CD4-positive, alpha-beta T cell treated with Interleukin-17A for 1 hour (primary cell): ENCODE data around the gene ARHGAP24.
"Not testable (repeated sequence)": the region's sequence is repeated elsewhere in the genome, so short reads cannot be mapped to it uniquely, and the experiment has no call there.

Source experiments
- DNase-seq: peaks from one replicate; pipeline ENCODE4 v3.0.0-alpha.2; 2020

ARHGAP24 gene

GRCh38 chr4:85486425-85487086, 11.6 kb downstream of the ARHGAP24 start:
- DNase-seq = no peak

- no peak for DNase-seq
Observed at GRCh38 chr4:85488416-85488815, 13.5 kb downstream of the ARHGAP24 start.

GRCh38 chr4:85489273-85489981, 14.5 kb downstream of the ARHGAP24 start:
- DNase-seq = no peak

DNA sequence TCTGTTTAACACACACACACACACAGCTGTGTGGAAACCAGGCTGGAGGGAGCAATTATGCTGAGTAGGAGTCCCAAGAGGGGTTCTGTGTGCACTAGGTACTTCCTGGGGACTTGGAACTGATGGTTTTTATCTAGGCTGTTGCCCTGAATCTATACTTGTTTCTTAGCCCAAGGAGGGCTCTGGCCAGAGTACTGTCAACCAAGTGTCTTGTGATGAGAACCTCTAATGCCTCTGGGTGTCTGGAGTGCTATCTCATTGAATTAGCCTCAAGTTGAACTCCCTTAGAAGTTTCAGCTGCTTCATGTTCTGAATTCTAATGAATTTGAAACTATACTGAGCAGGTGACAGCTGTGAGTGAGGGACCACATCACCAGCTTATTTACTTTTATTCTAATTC, 16.6 kb downstream of the ARHGAP24 start:
- DNase-seq = no peak

GRCh38 chr4:85492336-85492735, 17.4 kb downstream of the ARHGAP24 start:
- DNase-seq = no peak

DNA sequence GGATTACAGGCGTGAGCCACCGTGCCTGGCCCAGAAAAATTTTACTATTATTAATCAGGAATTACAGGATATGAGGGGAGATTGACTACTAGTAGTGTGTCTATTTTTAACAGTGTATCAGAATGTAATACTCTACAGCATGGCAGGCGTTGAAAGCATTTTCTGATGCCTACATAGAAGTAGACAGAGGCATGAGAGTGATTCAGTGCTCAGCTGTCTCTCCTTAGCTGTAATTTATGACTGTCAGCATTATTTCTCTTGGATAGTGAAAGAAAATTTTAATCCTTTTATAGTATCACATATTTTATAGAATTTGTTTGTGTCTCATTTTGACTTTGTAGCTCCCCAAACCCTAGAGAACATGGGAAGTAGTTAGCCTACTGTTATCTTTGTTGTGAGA, 20.7 kb downstream of the ARHGAP24 start:
- DNase-seq = no peak

GRCh38 chr4:85496126-85496849, 21.3 kb downstream of the ARHGAP24 start:
- no peak for DNase-seq

GRCh38 chr4:85496933-85497332, 22.0 kb downstream of the ARHGAP24 start:
- no peak for DNase-seq

DNA sequence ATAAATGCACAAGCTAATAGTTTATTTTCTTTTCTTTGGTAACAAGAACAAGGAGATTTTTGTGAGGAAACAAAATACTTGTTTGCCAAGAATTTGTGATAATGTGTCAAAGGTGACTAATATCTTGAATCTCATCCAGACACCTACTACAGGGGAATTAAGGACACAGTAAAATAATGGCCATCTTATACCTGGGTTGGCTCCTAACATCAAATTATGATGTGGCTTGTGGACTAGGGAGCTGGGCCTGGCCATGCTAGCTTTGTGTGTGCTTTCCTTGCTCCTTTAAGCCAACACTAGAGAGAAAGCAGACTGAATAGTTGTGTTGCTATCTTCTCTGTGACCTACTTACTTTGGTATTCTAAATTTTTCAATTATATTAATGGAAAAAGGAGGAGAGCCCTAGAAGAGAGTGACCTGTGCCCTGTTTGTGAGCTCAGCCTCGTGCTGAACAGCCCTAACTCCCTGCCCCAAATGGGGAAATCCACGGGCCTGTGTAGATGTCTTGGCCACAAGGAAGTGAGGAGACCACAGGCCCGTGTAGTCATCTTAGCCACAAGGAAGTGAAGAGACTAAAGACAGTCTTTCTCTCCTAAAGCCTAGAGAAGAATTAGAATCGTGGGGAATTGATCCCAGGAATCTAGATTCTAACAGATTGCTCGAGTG, 23.3 kb downstream of the ARHGAP24 start:
- peak; percentile 18 for DNase-seq

DNA sequence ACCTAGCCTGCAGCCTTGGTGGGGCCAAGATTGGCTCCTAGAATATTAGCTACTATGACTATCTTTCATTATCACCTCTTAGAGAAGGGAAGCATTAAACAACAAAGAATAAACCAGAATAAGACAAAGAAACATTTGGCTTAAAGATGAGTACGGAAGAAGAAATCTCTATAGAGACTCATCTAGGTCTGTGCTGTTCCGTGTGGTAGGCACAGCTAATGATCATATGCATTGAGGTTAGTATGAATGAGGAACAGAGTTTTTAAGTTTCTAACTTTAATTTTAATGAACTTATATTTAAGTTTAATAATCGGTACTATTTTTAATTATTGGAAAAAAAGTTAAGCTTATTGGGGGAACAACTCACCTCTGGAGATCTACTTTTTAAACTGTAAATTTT, 24.6 kb downstream of the ARHGAP24 start:
- DNase-seq = no peak

DNA sequence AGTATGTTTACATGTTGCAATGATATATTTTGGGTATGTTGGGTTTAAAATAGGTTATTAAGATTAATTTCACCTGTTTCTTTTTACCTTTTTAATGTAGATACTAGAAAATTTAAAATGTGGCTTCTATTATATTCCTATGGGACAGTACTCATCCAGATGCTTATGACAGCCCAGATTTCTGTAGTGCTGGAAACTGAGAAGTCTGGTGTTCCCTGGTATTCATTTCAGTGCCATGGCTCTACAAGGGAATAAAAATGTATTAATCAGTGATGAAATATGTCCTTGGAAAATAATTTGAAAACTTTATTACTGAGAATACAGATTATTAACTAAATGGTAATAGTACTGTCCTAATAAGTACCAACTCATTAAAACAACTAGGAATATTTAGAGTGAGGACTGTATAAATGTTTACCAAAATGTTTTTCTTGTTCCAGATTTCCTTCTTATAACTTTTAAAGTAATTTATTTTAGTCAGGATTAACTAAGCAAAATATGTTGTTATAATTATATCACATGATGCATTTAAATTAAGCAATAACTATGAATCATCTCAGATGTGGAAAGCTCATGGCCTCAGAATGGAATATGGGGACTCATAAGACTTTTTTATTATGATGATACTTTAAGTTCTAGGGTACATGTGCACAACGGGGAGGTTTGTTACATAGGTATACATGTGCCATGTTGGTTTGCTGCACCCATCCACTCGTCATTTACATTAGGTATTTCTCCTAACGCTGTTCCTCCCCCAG, 25.3 kb downstream of the ARHGAP24 start:
- no peak for DNase-seq

- not testable (repeated sequence) for DNase-seq
Observed at GRCh38 chr4:85501145-85501544, 26.2 kb downstream of the ARHGAP24 start.

DNA sequence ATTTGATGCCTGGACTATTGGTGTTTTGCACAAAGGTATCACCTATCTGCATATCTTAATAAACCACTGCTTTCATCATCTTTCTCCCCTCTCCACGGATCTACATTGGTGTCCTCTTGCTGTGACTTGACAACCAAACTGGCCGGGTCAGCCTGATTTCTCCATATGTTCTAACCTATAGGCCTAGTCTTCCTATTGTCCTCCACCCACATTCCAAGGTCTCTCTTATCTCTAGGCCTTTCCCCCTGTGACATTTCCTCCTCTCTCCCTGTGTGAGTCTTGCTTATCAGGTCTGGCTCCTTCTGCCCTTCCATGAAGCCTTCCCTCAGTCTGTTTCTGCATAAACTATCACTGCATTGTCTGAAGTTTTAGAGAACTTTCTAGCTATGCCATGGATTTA, 33.7 kb downstream of the ARHGAP24 start:
- no peak for DNase-seq

GRCh38 chr4:85509882-85510631, 35.1 kb downstream of the ARHGAP24 start:
- no peak for DNase-seq

GRCh38 chr4:85510632-85510984, 35.7 kb downstream of the ARHGAP24 start:
- DNase-seq = no peak

GRCh38 chr4:85512446-85513205, 37.7 kb downstream of the ARHGAP24 start:
- no peak for DNase-seq

DNA sequence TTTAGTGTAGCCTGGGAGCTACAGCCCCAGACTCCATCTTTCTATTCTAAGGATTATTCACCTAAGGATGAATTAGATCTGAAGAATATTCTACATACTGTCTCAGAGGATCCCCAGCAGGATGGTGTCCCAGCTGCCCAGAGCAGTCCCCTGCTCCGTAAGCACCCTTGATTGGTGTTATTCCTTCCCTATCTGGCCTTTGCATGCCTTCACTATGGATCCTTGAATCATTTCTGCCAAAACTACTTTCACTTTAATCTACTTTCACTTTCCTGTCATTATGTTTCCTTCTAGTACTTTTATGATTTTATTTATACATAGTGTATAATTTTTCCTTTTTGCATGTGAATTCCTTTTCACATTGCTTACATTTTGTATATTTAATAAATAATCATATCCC, 39.2 kb downstream of the ARHGAP24 start:
- DNase-seq = no peak

- DNase-seq = no peak
Observed at GRCh38 chr4:85514783-85515182, 39.8 kb downstream of the ARHGAP24 start.

- DNase-seq = no peak
Observed at GRCh38 chr4:85515701-85516100, 40.8 kb downstream of the ARHGAP24 start.

DNA sequence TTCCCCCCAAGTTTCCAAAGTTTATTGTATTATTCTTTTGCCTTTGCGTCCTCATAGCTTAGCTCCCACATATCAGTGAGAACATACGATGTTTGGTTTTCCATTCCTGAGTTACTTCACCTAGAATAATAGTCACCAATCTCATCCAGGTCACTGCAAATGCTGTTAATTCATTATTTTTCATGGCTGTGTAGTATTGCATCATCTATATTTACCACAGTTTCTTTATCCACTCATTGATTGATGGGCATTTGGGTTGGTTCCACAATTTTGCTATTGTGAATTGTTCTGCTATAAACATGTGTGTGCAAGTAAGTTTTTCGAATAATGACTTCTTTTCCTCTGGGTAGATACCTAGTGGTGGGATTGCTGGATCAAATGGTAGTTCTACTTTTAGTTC, 43.6 kb downstream of the ARHGAP24 start:
- DNase-seq = not testable (repeated sequence)
